G401.6 (cell line): ENCODE data around the gene KLHL25.
"Not testable (repeated sequence)": the region's sequence is repeated elsewhere in the genome, so short reads cannot be mapped to it uniquely, and the experiment has no call there.

Experiments
- FAIRE-seq: peaks from 2 replicates; lab custom pipeline; 2012; peaks lifted over from hg19 to GRCh38; lab: Jason Lieb, UNC

The KLHL25 gene

DNA sequence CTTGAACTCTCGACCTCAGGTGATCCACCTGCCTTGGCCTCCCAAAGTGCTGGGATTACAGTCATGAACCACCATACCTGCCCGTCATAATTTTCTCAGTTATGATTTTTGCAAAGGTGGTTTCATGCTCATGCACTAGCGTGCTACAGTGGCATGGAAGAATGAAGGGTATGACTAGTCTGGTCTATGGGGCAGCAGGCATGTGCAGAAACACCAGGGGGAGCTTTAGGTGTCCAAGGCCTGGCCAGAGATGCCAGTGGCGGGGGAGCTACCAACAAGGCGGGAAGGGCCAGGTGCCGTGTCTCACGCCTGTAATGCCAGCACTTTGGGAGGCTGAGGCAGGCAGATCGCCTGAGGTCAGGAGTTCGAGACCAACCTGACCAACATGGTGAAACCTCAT lies 7.9 kb upstream of the KLHL25 start:
- FAIRE-seq = not testable (repeated sequence)

DNA sequence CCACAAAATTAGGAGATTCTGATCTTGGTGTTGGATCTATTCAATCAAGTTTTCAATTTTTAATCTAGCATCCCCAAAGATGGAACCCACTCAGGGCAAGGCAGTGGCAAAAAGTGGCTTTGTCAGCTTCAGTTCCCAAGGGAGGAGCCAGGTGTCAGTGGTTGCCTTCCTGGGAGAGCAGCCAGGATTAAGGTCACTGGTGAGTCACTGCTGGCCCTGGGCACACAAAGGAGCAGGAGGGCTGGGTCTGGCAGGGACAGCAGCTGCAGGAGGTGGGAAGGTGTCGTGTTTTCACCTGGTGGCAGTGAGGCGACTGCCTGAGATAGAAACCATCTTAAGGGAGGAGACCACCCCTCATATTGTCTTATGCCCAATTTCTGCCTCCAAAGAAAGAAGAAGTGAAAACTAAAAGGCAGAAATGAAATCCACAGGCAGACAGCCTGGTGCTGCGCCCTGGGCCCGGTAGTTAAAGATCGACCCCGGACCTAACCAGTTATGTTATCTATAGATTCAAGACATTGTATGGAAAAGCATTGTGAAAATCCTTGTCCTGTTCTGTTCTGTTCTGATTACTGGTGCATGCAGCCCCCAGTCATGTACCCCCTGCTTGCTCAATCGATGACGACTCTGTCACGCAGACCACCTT lies 5.9 kb upstream of the KLHL25 start:
- no peak for FAIRE-seq

- not testable (repeated sequence) for FAIRE-seq
These were observed 1.6 kb upstream of the KLHL25 start for GRCh38 chr15:85796371-85796770.

DNA sequence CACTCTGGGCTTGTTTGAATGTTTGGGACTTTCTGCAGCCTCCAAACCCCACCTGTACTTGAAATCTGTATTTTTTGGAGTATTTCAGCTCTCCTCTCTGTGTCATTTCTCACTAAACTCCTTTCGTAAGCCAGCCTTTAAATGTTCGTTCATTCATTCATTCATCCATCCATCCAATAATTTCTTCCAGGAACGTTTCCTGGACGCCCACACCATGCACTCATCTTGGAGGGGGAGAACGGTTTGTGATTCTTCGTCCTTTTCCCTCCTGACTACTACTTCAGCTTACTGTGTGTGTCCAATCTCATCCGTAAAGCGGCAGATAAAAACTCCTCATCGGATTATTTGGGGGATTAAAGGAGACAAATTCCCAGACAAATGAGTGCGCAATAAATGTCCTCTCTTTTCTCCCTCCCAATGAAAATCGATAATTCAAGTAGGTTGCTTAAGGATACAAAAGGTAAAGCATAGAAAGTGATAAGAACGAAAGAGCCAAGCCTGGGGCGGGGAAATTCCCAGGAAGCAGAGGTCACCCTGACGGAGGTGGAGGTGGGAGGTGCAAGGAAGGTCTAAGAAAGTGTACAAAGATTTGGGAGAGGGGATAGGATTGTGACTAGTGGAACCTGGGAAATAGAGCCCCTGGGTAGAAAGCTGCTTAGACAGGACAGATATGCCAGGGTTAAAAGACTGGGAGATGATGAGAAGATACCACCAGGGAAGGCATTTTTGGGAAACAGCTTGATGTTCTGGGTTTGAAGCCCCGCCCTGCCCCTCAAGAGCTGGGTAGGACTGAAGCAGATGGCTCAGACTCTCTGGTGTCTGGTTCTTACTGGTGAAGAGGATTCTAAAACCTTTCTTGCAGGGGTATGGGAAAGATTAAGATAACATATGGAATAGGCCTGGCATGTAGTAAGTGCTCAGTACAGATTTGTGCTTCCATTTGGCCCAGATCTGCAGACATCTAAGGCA lies 896 bp upstream of the KLHL25 start:
- no peak for FAIRE-seq

- no peak for FAIRE-seq
These were observed 806 bp downstream of the KLHL25 start for GRCh38 chr15:85793641-85794597.

- no peak for FAIRE-seq
These were observed 1.7 kb downstream of the KLHL25 start for GRCh38 chr15:85792912-85793590.

GRCh38 chr15:85792102-85792731 lies 2.5 kb downstream of the KLHL25 start:
- FAIRE-seq = no peak

- no peak for FAIRE-seq
These were observed 5.2 kb downstream of the KLHL25 start for GRCh38 chr15:85789496-85789875.

GRCh38 chr15:85788771-85789495 lies 5.8 kb downstream of the KLHL25 start:
- no peak for FAIRE-seq

GRCh38 chr15:85786781-85787114 lies 8.0 kb downstream of the KLHL25 start:
- no peak for FAIRE-seq

DNA sequence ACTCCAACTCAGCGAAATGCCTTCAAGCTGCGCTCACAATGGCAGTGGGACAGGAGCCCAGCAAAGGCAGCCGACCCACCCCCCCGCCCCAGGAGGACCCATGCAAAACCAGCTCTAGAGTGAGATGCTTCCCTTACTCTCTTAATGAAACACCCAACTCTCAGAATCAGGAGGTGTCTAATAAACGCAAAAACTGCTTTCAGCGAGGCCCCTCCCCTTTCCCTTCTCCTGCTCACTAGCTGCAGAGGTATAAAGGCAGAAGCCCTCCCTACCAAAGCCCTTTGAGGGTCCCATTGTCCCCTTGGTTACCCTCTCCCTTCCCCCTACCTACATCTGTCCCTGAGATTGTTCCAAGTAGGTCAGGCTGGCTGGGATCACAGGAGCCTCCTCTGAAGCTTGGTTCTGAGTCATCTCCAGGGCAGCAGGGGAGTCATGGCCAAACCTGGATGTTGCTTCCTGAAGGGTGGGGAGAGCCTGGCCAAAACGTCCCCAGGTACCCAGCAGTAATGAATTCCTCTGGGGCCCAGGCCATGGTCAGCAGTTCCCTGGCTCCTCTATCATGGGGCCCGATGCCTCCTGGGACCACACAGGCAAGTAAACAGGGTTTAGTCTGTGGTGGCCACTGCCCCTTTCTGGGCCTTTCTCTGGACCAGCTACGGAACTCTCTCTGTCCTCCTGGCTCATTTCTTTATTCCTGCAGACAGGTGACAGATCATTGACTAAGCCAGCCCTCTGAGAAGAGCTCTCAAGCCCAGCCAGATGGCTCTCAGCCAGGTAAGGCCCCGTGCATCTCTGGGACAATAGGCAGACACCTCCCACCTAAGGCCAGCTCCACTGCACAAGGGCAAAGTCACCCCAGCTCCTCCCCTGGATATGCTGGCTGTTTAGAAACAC lies 8.6 kb downstream of the KLHL25 start:
- no peak for FAIRE-seq

DNA sequence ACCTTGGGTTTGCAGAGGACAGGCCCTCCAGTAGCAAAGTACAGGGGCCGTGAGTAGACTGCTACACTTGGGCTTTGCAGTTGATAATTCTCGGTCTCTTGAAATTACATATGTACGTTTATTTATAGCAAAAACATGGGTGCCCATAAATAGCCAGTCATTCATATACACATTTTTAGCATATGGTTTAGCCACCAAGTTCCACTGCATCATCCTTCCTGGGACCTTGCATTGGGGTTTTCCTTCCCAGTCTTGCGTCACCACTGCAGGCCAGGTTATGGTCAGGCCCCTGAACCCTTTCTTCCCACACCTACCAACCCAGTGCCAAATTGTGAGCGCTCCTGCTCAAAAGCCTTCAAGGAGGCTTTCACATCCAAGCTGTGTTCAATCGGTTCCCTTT lies 12.7 kb downstream of the KLHL25 start:
- no peak for FAIRE-seq

DNA sequence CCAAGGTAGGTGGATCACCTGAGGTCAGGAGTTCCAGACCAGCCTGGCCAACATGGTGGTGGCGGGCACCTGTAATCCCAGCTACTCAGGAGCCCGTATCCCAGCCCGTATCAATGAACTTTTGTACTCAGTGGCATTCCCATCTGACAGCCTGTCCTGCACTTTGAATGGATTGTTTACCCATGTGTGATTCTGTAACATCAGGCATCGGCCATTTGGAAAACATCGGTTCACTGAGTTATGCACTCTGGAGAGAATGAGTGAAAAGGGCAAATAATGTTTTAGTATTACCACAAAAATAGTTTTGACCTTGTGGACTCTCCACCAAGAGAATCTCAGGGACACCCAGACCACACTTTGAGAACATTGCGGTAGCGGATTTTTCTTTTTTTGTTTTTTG lies 13.6 kb downstream of the KLHL25 start:
- no peak for FAIRE-seq

DNA sequence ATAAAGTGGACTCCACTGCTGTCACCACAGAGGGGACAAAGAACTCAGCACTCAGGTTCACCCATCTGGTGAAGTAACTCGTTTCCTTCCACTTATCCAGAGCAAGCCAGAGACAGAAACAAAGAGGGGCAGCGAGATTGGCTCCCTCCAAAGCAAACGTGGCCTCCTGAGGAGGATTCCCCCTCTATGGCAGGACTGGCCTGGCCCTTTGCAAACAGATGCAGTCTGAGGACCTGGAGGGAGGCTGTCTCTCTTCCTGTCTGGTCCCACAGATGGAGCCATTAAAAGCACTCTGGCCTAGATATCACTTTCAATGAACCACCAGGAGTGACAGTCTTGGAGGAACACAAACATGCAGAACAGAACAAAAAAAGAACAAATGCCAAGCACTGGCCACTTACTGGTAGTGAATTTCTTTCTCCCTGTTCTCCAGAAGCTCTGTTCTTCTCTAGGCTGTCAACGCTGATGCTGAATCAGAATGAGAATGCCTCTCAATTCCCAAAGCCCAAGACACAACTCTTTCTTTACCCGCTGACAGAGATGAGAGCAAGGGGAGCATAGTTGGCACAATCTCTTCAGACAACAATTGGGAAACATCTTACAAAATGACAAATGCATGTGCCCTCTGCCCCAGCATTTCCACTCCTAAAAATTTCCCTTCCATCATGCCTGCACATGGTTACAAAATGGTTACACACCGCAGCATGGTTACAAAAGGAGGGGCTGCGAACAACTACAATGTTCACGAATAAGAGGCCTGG lies 14.3 kb downstream of the KLHL25 start:
- no peak for FAIRE-seq

DNA sequence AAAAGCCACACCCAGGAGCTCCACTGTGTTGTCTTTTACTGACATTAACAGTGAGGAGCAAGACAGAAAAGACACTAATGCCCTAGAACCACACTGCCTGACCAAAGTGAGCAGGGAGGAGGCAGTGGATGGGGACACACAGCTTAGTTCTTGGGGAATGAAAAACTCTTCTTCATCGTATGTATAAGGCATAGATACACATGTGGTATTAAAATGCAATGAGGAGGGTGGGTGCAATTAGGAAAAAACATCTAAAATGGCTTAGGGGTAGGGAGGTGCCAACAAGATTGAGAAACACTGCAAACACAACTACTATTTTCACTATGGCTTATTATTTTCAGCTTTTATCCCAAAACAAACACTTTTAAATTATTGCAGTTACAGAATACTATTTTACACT lies 15.5 kb downstream of the KLHL25 start:
- no peak for FAIRE-seq

GRCh38 chr15:85778107-85778776 lies 16.5 kb downstream of the KLHL25 start:
- FAIRE-seq = no peak

DNA sequence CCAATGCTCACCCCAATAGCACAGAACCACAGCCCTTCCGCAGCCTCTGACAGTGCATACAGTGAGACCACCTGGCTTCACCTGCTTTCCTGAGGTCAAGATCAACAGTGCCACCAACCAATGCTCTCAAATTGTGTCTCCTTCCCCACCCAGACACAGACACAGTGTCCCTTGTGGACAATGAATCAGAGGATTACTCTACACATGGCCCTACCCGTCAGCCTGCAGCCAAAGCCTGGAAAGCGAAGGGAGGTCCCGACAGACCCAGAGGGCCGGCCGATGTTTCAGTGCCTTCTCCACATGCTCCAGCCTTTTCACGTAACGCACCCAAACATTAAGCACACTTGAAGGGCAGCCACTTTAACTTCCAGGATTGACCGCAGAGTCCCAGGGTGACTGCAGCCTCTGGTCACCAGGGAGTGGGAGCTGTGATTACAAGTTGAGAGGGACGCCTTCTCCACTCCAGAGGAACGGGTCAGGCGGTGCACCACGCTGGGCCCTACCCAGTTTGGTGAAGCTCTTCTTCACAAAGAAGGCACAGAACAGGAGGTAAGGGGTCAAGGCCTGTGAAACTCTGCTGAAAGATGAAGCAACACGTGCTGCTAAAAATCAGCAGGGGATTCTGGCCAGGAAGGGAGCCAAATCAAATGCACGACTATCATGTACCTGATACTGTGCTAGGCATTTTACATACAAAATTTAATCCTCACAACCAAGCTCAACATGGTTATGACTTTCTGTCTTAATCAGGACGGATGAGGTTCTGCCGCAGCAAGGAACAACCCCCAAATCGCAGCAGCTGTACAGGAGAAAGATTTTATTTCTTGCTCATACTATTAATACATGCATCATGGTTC lies 17.2 kb downstream of the KLHL25 start:
- no peak for FAIRE-seq
